ENCODE results near the gene RFLNA. TPM values are rescaled to one million over a fixed set of nuclear protein-coding genes. Genes with fewer than 3 reads are reported as not detected.

Gene RFLNA
- total and polyA plus RNA-seq, 8 donors, result 18.2 to 294 (median 75.8) TPM

- DNase-seq, result peak in 1 of 2 donors; percentile 88
- intact Hi-C loops (cut with DNase I; ENCODE audit: low total_unique reads), result no loop called here
Measured at GRCh38 chr12:124296295-124296915, 1.5 kb downstream of the RFLNA start.

DNA sequence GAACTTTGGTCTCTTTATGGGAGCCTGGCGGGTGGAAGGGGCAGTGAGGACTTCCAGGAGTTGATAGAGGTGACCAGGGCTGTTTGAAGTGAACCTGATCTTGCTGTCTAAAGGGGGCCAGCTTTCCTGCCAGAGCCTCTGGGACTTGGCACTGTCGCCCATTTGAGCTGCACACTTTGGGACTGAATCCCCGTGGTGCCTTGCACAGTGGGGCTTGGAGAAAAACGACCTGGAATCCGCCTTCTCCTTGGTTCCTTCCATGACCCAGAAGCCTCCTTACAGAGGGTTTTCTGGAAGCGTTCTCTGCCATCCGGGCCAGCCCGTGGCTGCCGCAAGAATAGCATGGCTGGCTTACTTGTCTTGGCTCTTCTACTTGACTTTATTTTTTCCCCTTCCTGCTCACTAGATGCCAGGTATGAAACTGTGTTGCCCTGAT, 2.0 kb downstream of the RFLNA start:
- H3K4me3 ChIP-seq, result peak overlapping the region; percentile 55 to 74 (median 58)
- peaks cover 15 to 71% (median 27%) of the 10 kb centered on the region in 4 donors for H3K4me1 ChIP-seq
- H3K9me3 ChIP-seq, result no peaks in the 10 kb centered on the region
- H3K27ac ChIP-seq, result peak overlapping the region; percentile 48 to 84 (median 72)
- WGBS, 5 donors, result 25 to 38% (median 30%) methylated on average over 9 of the region's 9 CpGs
- H3K36me3 ChIP-seq, result peaks cover 0 to 9% (median 3%) of the 10 kb centered on the region in 4 donors
- intact Hi-C loops (cut with DNase I; ENCODE audit: low total_unique reads), result no loop called here
- peak in 1 of 2 donors; percentile 41 for DNase-seq
- H3K27me3 ChIP-seq, result peaks cover 0 to 42% (median 8%) of the 10 kb centered on the region in 3 donors
- TF ChIP-seq EP300 (IDR thresholded peaks at IDR 0.05) (no peak), POLR2AphosphoS5 (IDR thresholded peaks at IDR 0.05) (no peak), CTCF (IDR thresholded peaks at IDR 0.05) (no peak), POLR2A (IDR thresholded peaks at IDR 0.05) (no peak)

More at GRCh38 chr12:124296295-124296915, 1.5 kb downstream of the RFLNA start:
- 11 to 28% (median 13%) methylated on average over 13 to 21 of the region's 21 CpGs for WGBS, 5 donors
- H3K36me3 ChIP-seq, result peaks cover 0 to 9% (median under 1%) of the 10 kb centered on the region in 4 donors
- H3K4me3 ChIP-seq, result peak overlapping the region; percentile 55 to 74 (median 58)
- peak overlapping the region; percentile 48 to 84 (median 72) for H3K27ac ChIP-seq
- no peaks in the 10 kb centered on the region for H3K9me3 ChIP-seq
- peaks cover 0 to 42% (median 8%) of the 10 kb centered on the region in 3 donors for H3K27me3 ChIP-seq
- peaks cover 15 to 66% (median 24%) of the 10 kb centered on the region in 4 donors for H3K4me1 ChIP-seq
- TF ChIP-seq CTCF (IDR thresholded peaks at IDR 0.05), result no peak
- no peak for TF ChIP-seq POLR2A (IDR thresholded peaks at IDR 0.05)
- TF ChIP-seq EP300 (IDR thresholded peaks at IDR 0.05), result no peak
- no peak for TF ChIP-seq POLR2AphosphoS5 (IDR thresholded peaks at IDR 0.05)

GRCh38 chr12:124297389-124297788, 2.5 kb downstream of the RFLNA start:
- intact Hi-C loops (cut with DNase I; ENCODE audit: low total_unique reads), result no loop called here
- 46 to 66% (median 60%) methylated on average over 4 of the region's 4 CpGs for WGBS, 5 donors

More at GRCh38 chr12:124297389-124297788, 2.5 kb downstream of the RFLNA start:
- H3K9me3 ChIP-seq, result no peaks in the 10 kb centered on the region
- peak overlapping the region in 4 of 5 donors; percentile 48 to 84 (median 78) for H3K27ac ChIP-seq
- peaks cover 0 to 42% (median 8%) of the 10 kb centered on the region in 3 donors for H3K27me3 ChIP-seq
- DNase-seq, result no peak
- peaks cover 16 to 76% (median 30%) of the 10 kb centered on the region in 4 donors for H3K4me1 ChIP-seq
- TF ChIP-seq POLR2A (IDR thresholded peaks at IDR 0.05), result no peak
- TF ChIP-seq POLR2AphosphoS5 (IDR thresholded peaks at IDR 0.05), result no peak
- no peak for TF ChIP-seq EP300 (IDR thresholded peaks at IDR 0.05)
- no peak for TF ChIP-seq CTCF (IDR thresholded peaks at IDR 0.05)
- H3K36me3 ChIP-seq, result peaks cover 0 to 10% (median 4%) of the 10 kb centered on the region in 4 donors
- H3K4me3 ChIP-seq, result peak overlapping the region; percentile 55 to 74 (median 58)
